Right lobe of liver (tissue), 6 donors: ENCODE results near the gene C10orf67. TPM values are rescaled to one million over a fixed set of nuclear protein-coding genes. Genes with fewer than 3 reads are reported as not detected.
A peak's percentile ranks its signal among the peaks of the same experiment; 100 is the strongest.

ENCODE experiments used
- ATAC-seq, 4 donors: fragments of 200-7000 bp; cut with Tn5 transposase; one replicate each; pipeline ENCODE4 v1.9.1; 2020; ENCODE audit warnings: mild to moderate bottlenecking in 4 of 4, moderate library complexity in 4 of 4
- DNase-seq, 3 donors: peaks; one replicate each; pipeline ENCODE4 v3.0.0-alpha.2; 2020
- H3K27ac ChIP-seq, 3 donors: fragments of 200-600 bp; one replicate each; pipeline ENCODE4 v1.8.0; 2022
- H3K27me3 ChIP-seq, 2 donors: fragments of 200-600 bp; one replicate each; pipeline ENCODE4 v1.8.0; 2022
- H3K36me3 ChIP-seq, 4 donors: fragments of 200-600 bp; sonication (generic) in 1 of 4; one replicate each; pipeline versions ENCODE4 v1.5.1 to v1.8.0; 2017 to 2022; ENCODE audit warnings: control low read depth in 1 of 4
- H3K4me1 ChIP-seq, 4 donors: fragments of 200-600 bp; sonication (generic) in 1 of 4; one replicate each; pipeline versions ENCODE4 v1.5.1 to v1.8.0; 2017 to 2022; ENCODE audit warnings: control low read depth in 1 of 4
- H3K4me3 ChIP-seq, 3 donors: fragments of 200-600 bp; one replicate each; pipeline ENCODE4 v1.8.0; 2022
- H3K9me3 ChIP-seq, 4 donors: fragments of 200-600 bp; sonication (generic) in 1 of 4; one replicate each; pipeline versions ENCODE4 v1.5.1 to v1.8.0; 2017 to 2022; ENCODE audit warnings: control low read depth in 1 of 4
- POLR2A ChIP-seq: fragments of 450-650 bp; IDR thresholded peaks from one replicate; pipeline ENCODE4 v1.6.1; 2017; ENCODE audit warnings: antibody characterized with exemption, mild to moderate bottlenecking
- WGBS: methylation state at CpG from one replicate; pipeline ENCODE4 v1.1.6; 2018; ENCODE audit warnings: low coverage, low lambda C conversion rate; ENCODE audit not compliant: insufficient coverage; ENCODE audit errors: missing lambda C conversion rate; 5-methylcytosine and 5-hydroxymethylcytosine counted together
- intact Hi-C, 2 donors: fragments of 100-400 bp; cut with DNase I; formaldehyde crosslinking; loops; one replicate each; pipeline versions ENCODE4 v1.11.2 to v1.14.1; 2022
- total RNA-seq, 6 experiments: library from RNA; depleted of rRNA in 2 of 6; stranded (reverse); fragments of >200 nt in 2 of 6; fragmentation: NEBNext Ultra II Directional in 3 of 6; extraction: Animal tissue kit (Norgen Biotek cat#: 25700) in 3 of 6; gene quantifications; one replicate each; pipeline versions ENCODE4 v1.1.0 to v1.2.4, GENCODE V29; 2016 to 2023
- TF ChIP-seq, protein P1 (sequence below), 4 donors: fragments of 200-600 bp in 3 of 4; fragments of 450-650 bp in 1 of 4; IDR thresholded peaks; one replicate each; pipeline versions ENCODE4 v1.5.1 to v1.8.0; 2016 to 2022; ENCODE audit warnings: antibody characterized with exemption in 4 of 4, mild to moderate bottlenecking in 2 of 4
- donor health status: DM: no; HTN: yes; CAD: no.
- donor health status: DM: no; HTN: no; CAD: no.
- donor health status: DM: no; HTN: no; CAD: no.
- donor health status: DM: no; HTN: yes; CAD: no.
- donor health status: DM: no; HTN: yes; CAD: no.

C10orf67 gene
- total RNA-seq, 6 experiments from 2014 or later: not detected

DNA sequence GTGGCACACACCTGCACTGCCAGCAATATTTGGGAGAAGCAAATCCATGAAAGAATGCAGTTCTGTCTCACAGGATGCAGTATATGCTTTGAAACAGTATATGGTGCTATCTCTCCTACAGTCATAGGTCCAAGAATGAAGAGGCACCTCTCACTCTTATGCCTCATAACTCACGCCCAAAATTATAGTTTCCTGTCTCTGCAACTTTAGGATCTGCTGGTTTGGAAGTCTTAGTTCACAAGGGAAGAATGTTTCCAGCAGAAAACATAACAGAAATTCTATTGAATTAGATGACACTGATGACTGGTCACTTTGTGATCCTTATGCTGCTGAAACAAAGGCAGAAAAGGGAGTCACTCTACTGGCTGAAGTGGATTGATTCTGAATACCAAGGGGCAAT lies 5.7 kb downstream of the C10orf67 start:
- Histone ChIP-seq H3K36me3 (no peaks in the 10 kb centered on the region), H3K4me1 (peaks cover 0 to 5% (median 0%) of the 10 kb centered on the region in 4 donors), H3K9me3 (no peaks in the 10 kb centered on the region), H3K27ac (no peak overlapping the region), H3K27me3 (no peaks in the 10 kb centered on the region), H3K4me3 (no peak overlapping the region)
- WGBS: 31% methylated on average over 1 of the region's 1 CpG
- TF ChIP-seq POLR2A: no peak
- TF ChIP-seq, protein P1, sequence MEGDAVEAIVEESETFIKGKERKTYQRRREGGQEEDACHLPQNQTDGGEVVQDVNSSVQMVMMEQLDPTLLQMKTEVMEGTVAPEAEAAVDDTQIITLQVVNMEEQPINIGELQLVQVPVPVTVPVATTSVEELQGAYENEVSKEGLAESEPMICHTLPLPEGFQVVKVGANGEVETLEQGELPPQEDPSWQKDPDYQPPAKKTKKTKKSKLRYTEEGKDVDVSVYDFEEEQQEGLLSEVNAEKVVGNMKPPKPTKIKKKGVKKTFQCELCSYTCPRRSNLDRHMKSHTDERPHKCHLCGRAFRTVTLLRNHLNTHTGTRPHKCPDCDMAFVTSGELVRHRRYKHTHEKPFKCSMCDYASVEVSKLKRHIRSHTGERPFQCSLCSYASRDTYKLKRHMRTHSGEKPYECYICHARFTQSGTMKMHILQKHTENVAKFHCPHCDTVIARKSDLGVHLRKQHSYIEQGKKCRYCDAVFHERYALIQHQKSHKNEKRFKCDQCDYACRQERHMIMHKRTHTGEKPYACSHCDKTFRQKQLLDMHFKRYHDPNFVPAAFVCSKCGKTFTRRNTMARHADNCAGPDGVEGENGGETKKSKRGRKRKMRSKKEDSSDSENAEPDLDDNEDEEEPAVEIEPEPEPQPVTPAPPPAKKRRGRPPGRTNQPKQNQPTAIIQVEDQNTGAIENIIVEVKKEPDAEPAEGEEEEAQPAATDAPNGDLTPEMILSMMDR (IDR thresholded peaks at IDR 0.05): no peak
- intact Hi-C loops: no loop called here
- DNase-seq (no peak), ATAC-seq (no peak)

DNA sequence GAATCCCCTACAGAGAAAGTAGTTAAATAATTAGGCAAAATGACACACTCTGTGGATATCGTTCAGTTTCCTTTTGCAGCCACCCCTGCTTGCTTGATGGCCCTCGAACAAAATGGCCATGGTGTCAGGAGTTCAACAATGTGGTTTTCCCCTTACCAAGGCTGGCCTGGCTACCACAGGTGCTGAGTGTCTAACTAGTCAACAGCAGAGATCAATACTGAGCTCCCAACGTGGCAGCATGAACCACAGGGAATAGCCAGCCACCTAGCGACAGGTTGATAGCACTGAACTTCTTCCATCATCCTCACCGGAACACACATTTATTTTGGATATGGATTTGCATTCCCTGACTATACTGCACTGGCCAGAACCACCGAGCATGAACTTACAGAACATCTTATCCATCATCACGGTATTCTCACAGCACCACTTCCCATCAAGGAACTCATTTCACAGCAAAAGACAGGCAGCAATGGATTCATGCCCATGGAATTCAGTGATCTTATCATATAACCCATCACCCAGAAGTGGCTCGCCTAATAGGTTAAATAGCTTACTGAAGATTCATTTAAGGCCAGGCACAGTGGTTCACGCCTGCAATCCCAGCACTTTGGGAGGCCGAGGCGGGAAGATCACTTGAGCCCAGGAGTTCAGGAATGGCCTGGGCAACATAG lies 6.3 kb downstream of the C10orf67 start:
- WGBS: 49% methylated on average over 11 of the region's 11 CpGs

DNA sequence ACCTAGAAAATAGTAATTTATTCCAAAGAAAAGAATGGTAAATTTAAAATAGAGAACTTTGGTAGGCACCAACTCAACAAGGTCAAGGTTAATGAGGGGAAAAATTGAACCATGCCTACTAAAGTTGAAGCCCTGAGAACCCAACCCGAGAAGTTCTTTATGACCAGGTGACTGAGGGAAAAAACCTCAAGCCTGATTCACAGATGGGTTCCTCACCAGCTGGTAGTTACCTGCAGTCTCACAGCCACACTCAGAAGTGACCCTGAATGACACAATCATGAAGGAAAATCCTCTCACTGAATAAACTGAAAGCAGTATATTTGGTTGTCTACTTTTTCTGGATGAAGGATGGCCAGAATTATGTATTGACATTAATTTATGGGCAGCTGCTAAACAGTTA lies 7.0 kb downstream of the C10orf67 start:
- Histone ChIP-seq H3K4me3 (no peak overlapping the region), H3K9me3 (no peaks in the 10 kb centered on the region), H3K27ac (no peak overlapping the region), H3K27me3 (no peaks in the 10 kb centered on the region), H3K36me3 (no peaks in the 10 kb centered on the region), H3K4me1 (no peaks in the 10 kb centered on the region)
- DNase-seq (no peak), ATAC-seq (no peak)
- intact Hi-C loops: no loop called here
- TF ChIP-seq, protein P1 (IDR thresholded peaks at IDR 0.05): no peak
- TF ChIP-seq POLR2A: no peak
- WGBS: 88% methylated on average over 1 of the region's 1 CpG

More for the DNA sequence above, 6.3 kb downstream of the C10orf67 start:
- DNase-seq (peak; percentile 43 to 62 (median 57)), ATAC-seq (peak; percentile 98 to 99 (median 98))
- intact Hi-C loops: no loop called here
- Histone ChIP-seq H3K9me3 (no peaks in the 10 kb centered on the region), H3K27me3 (no peaks in the 10 kb centered on the region), H3K4me3 (no peak overlapping the region), H3K36me3 (no peaks in the 10 kb centered on the region), H3K4me1 (peaks cover 0 to under 1% (median 0%) of the 10 kb centered on the region in 4 donors), H3K27ac (no peak overlapping the region)
- no peak for TF ChIP-seq POLR2A
- TF ChIP-seq, protein P1 (IDR thresholded peaks at IDR 0.05): peak; percentile 43 to 61 (median 56)

DNA sequence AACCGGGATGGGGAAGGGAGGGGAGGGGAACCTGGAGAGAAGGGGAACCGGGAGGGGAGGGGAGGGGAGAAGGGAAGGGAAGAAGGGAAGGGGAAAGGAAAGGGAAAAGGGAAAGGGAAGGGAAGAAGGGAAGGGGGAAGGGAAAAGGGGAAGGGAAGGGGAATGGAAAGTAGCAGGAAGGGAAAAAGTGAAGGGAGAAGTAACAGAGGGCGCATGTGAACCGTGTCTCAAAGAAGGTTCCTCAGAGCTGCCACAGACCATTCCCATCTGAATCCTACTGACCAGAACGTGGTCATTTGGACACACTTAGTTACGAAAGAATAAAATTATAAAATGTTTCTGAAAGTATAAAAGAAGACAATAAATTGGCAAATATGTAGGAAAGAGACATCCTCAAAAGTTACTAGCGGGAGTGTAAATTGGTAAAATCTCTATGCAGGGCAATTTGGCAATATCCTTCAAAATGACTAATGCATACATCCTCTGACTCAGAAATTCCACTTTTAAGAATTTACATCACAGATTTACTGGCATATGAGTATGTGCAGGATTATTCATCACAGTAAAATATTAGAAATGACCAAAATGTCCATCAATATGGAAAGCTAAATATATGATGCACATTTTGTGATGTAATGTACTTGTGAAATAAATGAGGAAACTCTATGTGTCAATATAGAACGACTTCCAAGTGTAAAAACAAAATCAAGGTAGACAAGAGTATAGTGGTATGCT lies 12.9 kb downstream of the C10orf67 start:
- H3K4me1 ChIP-seq: peaks cover 0 to under 1% (median 0%) of the 10 kb centered on the region in 4 donors
- TF ChIP-seq POLR2A: no peak
- TF ChIP-seq, protein P1 (IDR thresholded peaks at IDR 0.05): no peak
- H3K36me3 ChIP-seq: no peaks in the 10 kb centered on the region
- 59% methylated on average over 8 of the region's 8 CpGs for WGBS
- no peak for DNase-seq
- ATAC-seq: no peak
- intact Hi-C loops: no loop called here
- no peak overlapping the region for H3K4me3 ChIP-seq
- H3K27ac ChIP-seq: no peak overlapping the region
- no peaks in the 10 kb centered on the region for H3K9me3 ChIP-seq
- H3K27me3 ChIP-seq: no peaks in the 10 kb centered on the region
